T-cell (primary cell): ENCODE results near the gene PHF23. TPM values are rescaled to one million over a fixed set of nuclear protein-coding genes. Genes with fewer than 3 reads are reported as not detected.

Experiments used
- ATAC-seq, 4 experiments: fragments of 200-7000 bp in 3 of 4; fragments of 150-1000 bp in 1 of 4; cut with Tn5 transposase; replicated peaks in 1 of 4; 1 replicate in 3 of 4; 2 replicates in 1 of 4; pipeline ENCODE4 v1.10.0; 2021; ENCODE audit warnings: moderate library complexity in 3 of 4, mild to moderate bottlenecking in 2 of 4, moderate number of reproducible peaks in 1 of 4
- CTCF ChIA-PET, 2 donors: fragments of 300-600 bp; sonication (Branson Sonifier 250); formaldehyde crosslinking; loops; one replicate each; lab custom pipeline; 2022; ENCODE audit warnings: antibody characterized with exemption in 2 of 2; lab: Charles Lee
- POLR2A ChIA-PET, 2 donors: fragments of 300-600 bp; sonication (Branson Sonifier 250); formaldehyde crosslinking; loops; one replicate each; lab custom pipeline; 2022; ENCODE audit warnings: antibody characterized with exemption in 2 of 2; lab: Charles Lee
- DNase-seq, 35 experiments: peaks; one replicate each; pipeline versions ENCODE4 v3.0.0 to v3.0.0-alpha.2; 2013 to 2023
- H3K27ac ChIP-seq: one replicate; pipeline ENCODE4 v1.5.1; 2013; ENCODE audit warnings: low read length
- H3K27me3 ChIP-seq, 2 experiments: replicated peaks in 1 of 2; 1 replicate in 1 of 2; 2 replicates in 1 of 2; pipeline versions ENCODE4 v1.6.1 to v1.7.0; 2013; ENCODE audit warnings: low read length in 1 of 2, mixed read lengths in 1 of 2; ENCODE audit not compliant: control insufficient read depth in 2 of 2, insufficient read depth in 2 of 2; ENCODE audit errors: extremely low read depth in 1 of 2
- H3K36me3 ChIP-seq, 2 donors: 1 replicate in 1 of 2; 2 replicates in 1 of 2; pipeline versions ENCODE4 v1.6.1 to v1.7.0; 2013; ENCODE audit warnings: low read length in 1 of 2; ENCODE audit not compliant: control insufficient read depth in 2 of 2, insufficient read depth in 1 of 2; ENCODE audit errors: extremely low read depth in 1 of 2
- H3K4me1 ChIP-seq, 2 experiments: 1 replicate in 1 of 2; 2 replicates in 1 of 2; pipeline versions ENCODE4 v1.6.1 to v1.7.0; 2013; ENCODE audit warnings: low read length in 2 of 2, mixed read lengths in 1 of 2; ENCODE audit not compliant: insufficient read depth in 2 of 2, control insufficient read depth in 1 of 2; ENCODE audit errors: extremely low read depth in 1 of 2
- H3K4me3 ChIP-seq, 2 donors: 1 replicate in 1 of 2; 2 replicates in 1 of 2; pipeline versions ENCODE4 v1.5.1 to v1.7.0; 2013; ENCODE audit warnings: mild to moderate bottlenecking in 2 of 2, low read length in 1 of 2, moderate library complexity in 1 of 2; ENCODE audit not compliant: control insufficient read depth in 1 of 2; ENCODE audit errors: extremely low read depth in 1 of 2
- H3K9me3 ChIP-seq: 2 replicates; pipeline ENCODE4 v1.7.0; 2013
- H3K27ac Mint-ChIP-seq, 2 donors: one replicate each; pipeline ENCODE4 v1.8.0; 2020 to 2021; ENCODE audit warnings: mild to moderate bottlenecking in 2 of 2, mixed read lengths in 2 of 2
- H3K27me3 Mint-ChIP-seq, 2 donors: one replicate each; pipeline ENCODE4 v1.8.0; 2021 to 2022; ENCODE audit warnings: mixed read lengths in 2 of 2
- H3K36me3 Mint-ChIP-seq: one replicate; pipeline ENCODE4 v1.8.0; 2021; ENCODE audit warnings: mixed read lengths
- H3K4me1 Mint-ChIP-seq, 3 donors: one replicate each; pipeline ENCODE4 v1.8.0; 2020 to 2022; ENCODE audit warnings: mixed read lengths in 3 of 3, mild to moderate bottlenecking in 1 of 3
- H3K4me3 Mint-ChIP-seq, 3 donors: one replicate each; pipeline ENCODE4 v1.8.0; 2020 to 2022; ENCODE audit warnings: mild to moderate bottlenecking in 3 of 3, mixed read lengths in 3 of 3, moderate library complexity in 3 of 3
- H3K9me3 Mint-ChIP-seq, 3 donors: one replicate each; pipeline ENCODE4 v1.8.0; 2020 to 2022; ENCODE audit warnings: mixed read lengths in 3 of 3
- WGBS: methylation state at CpG from one replicate; pipeline ENCODE4 v1.1.5; 2013; ENCODE audit warnings: missing lambda C conversion rate; ENCODE audit not compliant: insufficient coverage; 5-methylcytosine and 5-hydroxymethylcytosine counted together
- total RNA-seq, 35 experiments: library from RNA in 6 of 35; stranded (reverse) in 6 of 35; fragments of 120-200 nt in 1 of 35; gene quantifications; one replicate each; pipeline versions ENCODE4 v1.2.1 to v1.2.4 and lab custom pipeline; 2013 to 2026

Gene PHF23
- total RNA-seq, 5 donors from 2014 or later (not counting 1 experiment from before 2014, with no cell fraction given) = 13.3 to 51.6 (median 43.5) TPM

DNA sequence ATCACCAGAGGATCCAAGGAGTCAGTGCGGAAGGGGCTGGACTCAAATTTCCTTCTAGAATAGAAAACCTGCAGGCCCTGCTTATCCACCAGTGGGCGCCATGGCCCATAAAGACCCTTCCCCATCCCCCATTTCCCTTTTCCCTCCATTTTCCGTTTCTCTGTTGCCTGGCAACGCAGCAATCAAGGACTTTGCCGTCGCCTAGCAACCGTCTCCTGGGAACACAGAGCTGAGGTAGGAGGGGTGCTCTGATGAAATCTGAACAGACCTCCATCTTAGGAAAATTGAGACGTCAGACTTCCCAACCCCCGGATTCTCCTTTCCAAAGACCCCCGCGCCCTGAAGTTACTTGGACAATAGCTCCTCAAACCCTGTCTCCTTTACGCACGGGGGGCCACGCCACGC is 25.4 kb downstream of the PHF23 start:
- H3K9me3 ChIP-seq = no peaks in the 10 kb centered on the region
- Mint-ChIP-seq H3K36me3 (no peaks in the 10 kb centered on the region), H3K27ac (peak overlapping the region; percentile 95 to 99), H3K4me1 (peaks cover 56 to 61% (median 58%) of the 10 kb centered on the region in 3 donors), H3K9me3 (no peaks in the 10 kb centered on the region), H3K4me3 (peak overlapping the region; percentile 86 to 92 (median 88)), H3K27me3 (peaks cover 0 to 5% of the 10 kb centered on the region in 2 donors)
- H3K27me3 ChIP-seq = no peaks in the 10 kb centered on the region
- H3K4me1 ChIP-seq = peaks cover 30 to 55% of the 10 kb centered on the region in 2 experiments
- ChIA-PET CTCF (interaction anchor here (0.6 to 1.2 kb wide), 5 partner anchors 10 to 1192 kb away, joined by 3 to 5 read pairs (median 3); partner anchors contain the start of genes GABARAP (in 1 of the 2) and PHF23 (in 1 of the 2)), POLR2A (no interaction called here)
- no peaks in the 10 kb centered on the region for H3K36me3 ChIP-seq
- peak in 27 of 35 experiments; percentile 49 to 91 (median 65) for DNase-seq
- peak overlapping the region; percentile 61 to 62 for H3K4me3 ChIP-seq
- peak in 2 of 4 experiments; percentile 0 to 29 for ATAC-seq
- peak overlapping the region; percentile 96 for H3K27ac ChIP-seq
- WGBS = 0% methylated on average over 8 of the region's 15 CpGs

DNA sequence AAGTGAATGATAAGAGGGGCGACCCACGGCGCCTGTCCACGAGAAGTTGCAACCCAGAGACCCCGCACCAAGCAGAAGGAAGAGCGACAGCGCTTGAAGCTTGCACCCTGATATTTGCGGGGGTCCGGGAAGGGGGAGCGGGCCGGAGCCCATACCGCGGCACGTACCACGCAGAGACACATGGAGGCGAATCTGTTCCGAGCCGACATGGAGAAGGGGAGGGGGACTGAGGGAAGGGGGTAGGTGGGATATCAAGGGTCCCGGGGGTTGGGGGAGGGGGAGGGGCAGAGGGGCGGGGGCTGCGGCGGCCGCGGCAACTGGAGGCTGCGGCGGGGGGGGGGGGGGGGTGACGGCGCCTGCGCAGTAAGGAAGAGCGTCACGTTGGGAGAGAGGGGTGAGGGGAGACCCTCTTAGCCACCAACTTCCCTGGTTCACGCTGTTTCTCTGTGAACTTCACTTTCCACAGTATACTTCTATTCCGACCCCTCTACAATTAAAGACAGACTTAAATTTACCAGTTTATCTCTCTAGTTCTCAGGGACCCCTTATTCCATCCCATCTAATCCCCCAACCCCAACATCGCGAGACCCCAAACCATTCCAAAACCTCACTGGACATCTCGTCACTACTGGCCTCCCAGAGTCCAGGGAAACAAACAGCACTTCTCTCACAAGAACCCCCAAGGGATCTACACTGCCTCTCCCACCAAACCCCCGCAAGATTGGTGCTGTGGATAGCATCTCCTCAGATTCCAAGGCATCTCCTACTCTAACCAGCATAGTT is 27.6 kb downstream of the PHF23 start:
- no peak overlapping the region for H3K27ac ChIP-seq
- no peaks in the 10 kb centered on the region for H3K36me3 Mint-ChIP-seq
- no peak for ATAC-seq
- DNase-seq = no peak
- POLR2A ChIA-PET = no interaction called here
- H3K27me3 Mint-ChIP-seq = peaks cover 0 to 5% of the 10 kb centered on the region in 2 donors
- H3K27me3 ChIP-seq = peaks cover 0 to 2% of the 10 kb centered on the region in 2 experiments
- 57% methylated on average over 12 of the region's 37 CpGs for WGBS
- no peaks in the 10 kb centered on the region for H3K9me3 Mint-ChIP-seq
- no peaks in the 10 kb centered on the region for H3K36me3 ChIP-seq
- CTCF ChIA-PET = no interaction called here
- peaks cover 41 to 48% (median 45%) of the 10 kb centered on the region in 3 donors for H3K4me1 Mint-ChIP-seq
- no peak overlapping the region for H3K4me3 ChIP-seq
- peak overlapping the region in 1 of 2 donors; percentile 41 for H3K27ac Mint-ChIP-seq
- no peaks in the 10 kb centered on the region for H3K9me3 ChIP-seq
- H3K4me1 ChIP-seq = peaks cover 17 to 36% of the 10 kb centered on the region in 2 experiments
- H3K4me3 Mint-ChIP-seq = peak overlapping the region in 1 of 3 donors; percentile 1

DNA sequence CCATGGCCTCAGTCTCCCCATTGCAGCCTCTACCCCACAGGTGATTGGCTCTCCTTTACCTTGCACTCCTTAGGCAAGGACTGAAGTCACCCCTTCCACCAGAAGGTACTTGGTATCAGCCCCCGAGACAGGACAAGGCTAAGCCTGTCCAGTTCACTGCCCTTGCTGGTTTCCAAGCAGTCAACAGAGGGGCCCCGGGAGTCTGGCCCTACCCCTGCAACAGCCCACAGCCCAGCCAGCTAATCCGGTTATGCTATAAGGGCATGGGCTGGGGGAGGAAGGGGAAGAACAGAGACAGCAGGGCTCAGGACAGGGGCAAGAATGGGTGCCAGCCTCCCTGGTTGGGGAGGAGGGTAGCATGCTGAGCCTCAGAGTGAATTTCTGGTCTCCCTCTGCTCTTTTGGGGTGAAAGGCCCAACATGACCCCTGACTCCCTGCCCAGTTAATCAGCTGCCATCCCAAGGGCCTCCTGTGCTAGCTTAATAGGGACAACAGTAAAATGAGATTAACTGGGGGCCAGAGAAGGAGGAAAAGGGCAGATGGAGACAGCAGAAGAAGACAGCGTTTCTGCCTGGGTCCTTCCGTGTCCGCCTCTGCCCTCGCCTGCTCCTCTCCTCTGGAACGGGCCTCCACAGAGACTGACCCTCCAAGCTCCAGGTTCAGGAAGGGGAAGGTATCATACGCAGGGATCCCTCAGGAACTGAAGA is 30.4 kb downstream of the PHF23 start:
- H3K36me3 ChIP-seq = no peaks in the 10 kb centered on the region
- Mint-ChIP-seq H3K4me1 (peaks cover 38 to 48% (median 45%) of the 10 kb centered on the region in 3 donors), H3K27me3 (peaks cover 0 to 5% of the 10 kb centered on the region in 2 donors), H3K9me3 (no peaks in the 10 kb centered on the region), H3K36me3 (no peaks in the 10 kb centered on the region), H3K4me3 (no peak overlapping the region), H3K27ac (no peak overlapping the region)
- no peak for DNase-seq
- peaks cover 8 to 35% of the 10 kb centered on the region in 2 experiments for H3K4me1 ChIP-seq
- no peak for ATAC-seq
- no peak overlapping the region for H3K4me3 ChIP-seq
- CTCF ChIA-PET = no interaction called here
- WGBS = 93% methylated on average over 6 of the region's 9 CpGs
- peaks cover 0 to 2% of the 10 kb centered on the region in 2 experiments for H3K27me3 ChIP-seq
- no peak overlapping the region for H3K27ac ChIP-seq
- POLR2A ChIA-PET = no interaction called here
- no peaks in the 10 kb centered on the region for H3K9me3 ChIP-seq

DNA sequence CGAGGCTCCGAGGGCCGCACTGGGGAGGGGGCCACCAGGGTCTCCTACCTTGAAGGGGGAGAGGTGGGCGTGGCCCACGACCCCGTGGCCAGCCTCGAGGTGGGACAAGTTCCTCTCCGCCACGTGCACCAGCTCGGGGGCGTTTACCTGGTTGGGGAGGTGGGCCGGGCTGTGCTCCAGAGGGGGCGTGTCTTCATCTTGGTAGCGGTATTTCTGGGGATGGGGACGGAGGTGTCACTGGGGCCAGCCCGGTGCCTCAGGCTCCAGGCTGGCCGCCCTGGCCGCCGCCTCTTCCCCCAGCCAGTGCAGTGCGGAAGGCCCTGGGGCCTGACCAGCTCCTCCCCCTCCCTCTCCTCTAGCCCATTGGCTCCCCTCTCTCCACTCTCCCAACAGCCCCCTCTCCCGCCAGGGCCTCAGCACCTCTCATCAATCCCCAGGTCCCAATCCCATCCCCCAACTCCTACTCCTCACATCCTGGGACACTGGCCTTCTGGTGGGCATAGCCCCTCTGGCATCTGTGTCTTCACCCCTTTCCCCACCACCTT is 31.2 kb downstream of the PHF23 start:
- no peaks in the 10 kb centered on the region for H3K36me3 ChIP-seq
- ATAC-seq = no peak
- no peaks in the 10 kb centered on the region for H3K36me3 Mint-ChIP-seq
- POLR2A ChIA-PET = no interaction called here
- no peaks in the 10 kb centered on the region for H3K9me3 ChIP-seq
- peaks cover 8 to 31% of the 10 kb centered on the region in 2 experiments for H3K4me1 ChIP-seq
- H3K4me3 Mint-ChIP-seq = no peak overlapping the region
- peaks cover 33 to 42% (median 40%) of the 10 kb centered on the region in 3 donors for H3K4me1 Mint-ChIP-seq
- CTCF ChIA-PET = no interaction called here
- no peak overlapping the region for H3K27ac Mint-ChIP-seq
- no peak overlapping the region for H3K4me3 ChIP-seq
- DNase-seq = no peak
- H3K27ac ChIP-seq = no peak overlapping the region
- 67% methylated on average over 14 of the region's 21 CpGs for WGBS
- H3K27me3 Mint-ChIP-seq = peaks cover 0 to 5% of the 10 kb centered on the region in 2 donors
- H3K9me3 Mint-ChIP-seq = no peaks in the 10 kb centered on the region
- H3K27me3 ChIP-seq = peaks cover 0 to 2% of the 10 kb centered on the region in 2 experiments

DNA sequence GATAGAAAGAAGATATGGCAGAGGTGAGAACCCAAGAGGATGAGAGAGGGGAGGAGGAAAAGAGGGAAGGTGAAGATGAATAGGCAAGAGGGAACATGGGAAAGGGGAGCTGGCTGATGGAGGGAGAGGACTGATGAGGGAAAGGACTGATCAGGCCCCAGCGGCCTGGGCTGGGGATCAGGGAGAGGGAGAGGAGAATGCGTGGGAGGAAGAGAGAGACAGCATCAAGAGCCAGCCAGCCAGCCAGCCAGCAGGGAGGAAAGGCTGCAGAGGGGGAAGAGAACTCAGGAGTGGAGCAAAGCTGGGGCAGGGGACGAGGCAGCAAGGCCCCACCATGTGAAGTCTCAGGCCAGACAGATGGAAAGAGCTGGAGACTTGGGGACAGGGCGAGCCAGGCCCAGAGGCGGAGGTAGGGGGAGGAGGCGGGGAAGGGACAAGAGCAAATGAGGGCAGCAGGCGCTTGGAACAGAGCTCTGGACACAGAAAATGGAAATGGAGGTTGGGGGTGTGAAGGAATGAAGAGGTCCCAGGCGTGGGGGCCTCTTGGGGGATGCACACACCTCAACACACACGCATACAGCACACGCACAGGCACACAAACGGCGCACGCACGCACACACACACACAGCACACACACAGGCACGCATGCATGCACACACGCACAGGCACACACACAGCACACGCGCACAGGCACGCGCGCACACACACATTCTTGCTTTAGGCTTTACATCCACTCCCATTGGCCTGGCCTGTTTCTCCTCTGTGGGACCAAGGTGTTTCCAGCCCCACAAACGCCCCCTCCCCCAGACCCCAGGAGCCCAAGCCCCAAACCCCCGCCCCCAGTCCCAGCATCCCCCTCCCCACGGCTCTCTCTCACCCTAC is 31.9 kb downstream of the PHF23 start:
- ATAC-seq (no peak), DNase-seq (no peak)
- H3K9me3 Mint-ChIP-seq = no peaks in the 10 kb centered on the region
- CTCF ChIA-PET = no interaction called here
- peak overlapping the region; percentile 16 to 28 for H3K27ac Mint-ChIP-seq
- H3K4me1 ChIP-seq = peaks cover 8 to 30% of the 10 kb centered on the region in 2 experiments
- no peak overlapping the region for H3K27ac ChIP-seq
- no peaks in the 10 kb centered on the region for H3K36me3 Mint-ChIP-seq
- no peak overlapping the region for H3K4me3 Mint-ChIP-seq
- peaks cover 32 to 45% (median 41%) of the 10 kb centered on the region in 3 donors for H3K4me1 Mint-ChIP-seq
- no peak overlapping the region for H3K4me3 ChIP-seq
- H3K36me3 ChIP-seq = no peaks in the 10 kb centered on the region
- H3K27me3 Mint-ChIP-seq = peaks cover 0 to 5% of the 10 kb centered on the region in 2 donors
- POLR2A ChIA-PET = no interaction called here
- peaks cover 0 to 2% of the 10 kb centered on the region in 2 experiments for H3K27me3 ChIP-seq
- WGBS = 94% methylated on average over 12 of the region's 24 CpGs
- H3K9me3 ChIP-seq = no peaks in the 10 kb centered on the region
